Natural killer cell (primary cell): Measurements from ENCODE around the gene AXDND1. TPM values are rescaled to one million over a fixed set of nuclear protein-coding genes. Genes with fewer than 3 reads are reported as not detected.
"Not testable (repeated sequence)": the region's sequence is repeated elsewhere in the genome, so short reads cannot be mapped to it uniquely, and the experiment has no call there.

Source experiments
- ATAC-seq, 3 donors: fragments of 150-1000 bp in 2 of 3; fragments of 200-7000 bp in 1 of 3; cut with Tn5 transposase; 1 replicate in 1 of 3; 2 replicates in 2 of 3; pipeline ENCODE4 v1.10.0; 2021; ENCODE audit warnings: mild to moderate bottlenecking in 2 of 3, moderate library complexity in 2 of 3
- DNase-seq, 2 donors: peaks; one replicate each; pipeline versions ENCODE4 v3.0.0 to v3.0.0-alpha.2; 2013 to 2021; ENCODE audit warnings: mixed read lengths in 1 of 2
- H3K27ac ChIP-seq: one replicate; pipeline ENCODE4 v1.5.1; 2013; ENCODE audit warnings: mild to moderate bottlenecking, low read length
- H3K27me3 ChIP-seq: one replicate; pipeline ENCODE4 v1.6.1; 2013; ENCODE audit warnings: low read length; ENCODE audit not compliant: control insufficient read depth, insufficient read depth
- H3K36me3 ChIP-seq: one replicate; pipeline ENCODE4 v1.6.1; 2013; ENCODE audit warnings: low read length; ENCODE audit not compliant: control insufficient read depth, insufficient read depth
- H3K4me1 ChIP-seq: one replicate; pipeline ENCODE4 v1.6.1; 2013; ENCODE audit warnings: low read length; ENCODE audit not compliant: control insufficient read depth, insufficient read depth
- H3K4me3 ChIP-seq: one replicate; pipeline ENCODE4 v1.5.1; 2013; ENCODE audit warnings: low read length
- H3K9me3 ChIP-seq: one replicate; pipeline ENCODE4 v1.6.1; 2013; ENCODE audit warnings: low read length; ENCODE audit not compliant: control insufficient read depth, insufficient read depth
- H3K27ac Mint-ChIP-seq, 2 donors: one replicate each; pipeline ENCODE4 v1.8.0; 2022; ENCODE audit warnings: mild to moderate bottlenecking in 2 of 2, mixed read lengths in 2 of 2, moderate library complexity in 1 of 2
- H3K27me3 Mint-ChIP-seq, 2 donors: one replicate each; pipeline ENCODE4 v1.8.0; 2022; ENCODE audit warnings: low read depth in 2 of 2, mixed read lengths in 2 of 2
- H3K36me3 Mint-ChIP-seq: one replicate; pipeline ENCODE4 v1.8.0; 2022; ENCODE audit warnings: mixed read lengths
- H3K4me1 Mint-ChIP-seq, 2 donors: one replicate each; pipeline ENCODE4 v1.8.0; 2022; ENCODE audit warnings: mixed read lengths in 2 of 2
- H3K4me3 Mint-ChIP-seq: one replicate; pipeline ENCODE4 v1.8.0; 2022; ENCODE audit warnings: mild to moderate bottlenecking, moderate library complexity, mixed read lengths
- H3K9me3 Mint-ChIP-seq, 2 donors: one replicate each; pipeline ENCODE4 v1.8.0; 2022; ENCODE audit warnings: mixed read lengths in 2 of 2
- WGBS: methylation state at CpG from one replicate; pipeline ENCODE4 v1.1.7; 2013; ENCODE audit warnings: missing lambda C conversion rate; ENCODE audit not compliant: insufficient coverage; 5-methylcytosine and 5-hydroxymethylcytosine counted together
- intact Hi-C: fragments of 100-400 bp; cut with micrococcal nuclease; formaldehyde crosslinking; loops from one replicate; pipeline ENCODE4 v1.14.2; 2022
- total RNA-seq, 4 donors: library from RNA; stranded (reverse); fragments of 120-200 nt in 1 of 4; gene quantifications; one replicate each; pipeline versions ENCODE4 v1.2.3 to v1.2.4, GENCODE V29; 2013 to 2022
- TF ChIP-seq, protein P1 (sequence below): fragments of 200-600 bp; IDR thresholded peaks from one replicate; pipeline ENCODE4 v1.8.0; 2022; ENCODE audit warnings: antibody characterized with exemption

AXDND1 gene
- total RNA-seq, 3 donors from 2014 or later (not counting 1 experiment from before 2014, with no cell fraction given), result 0.78 to 2.0 (median 1.7) TPM

DNA sequence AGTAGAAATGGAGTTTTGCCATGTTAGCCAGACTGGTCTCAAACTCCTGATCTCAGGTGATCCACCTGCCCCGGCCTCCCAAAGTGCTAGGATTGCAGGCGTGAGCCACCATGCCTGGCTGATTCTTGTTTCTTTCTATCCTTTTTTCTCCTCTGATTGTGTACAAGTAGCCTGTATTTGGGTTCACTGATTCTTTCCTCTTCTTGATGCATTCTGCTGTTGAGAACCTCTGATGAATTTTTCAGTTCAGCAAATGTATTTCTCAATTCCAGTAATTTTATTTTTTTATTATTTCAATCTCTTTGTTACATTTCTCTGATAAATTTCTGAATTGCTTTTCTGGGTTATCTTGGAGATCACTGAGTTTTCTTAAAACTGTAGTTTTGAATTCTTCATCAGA is 58.8 kb downstream of the AXDND1 start:
- Histone ChIP-seq H3K9me3 (peaks cover 6% of the 10 kb centered on the region), H3K27ac (no peak overlapping the region), H3K4me3 (no peak overlapping the region), H3K27me3 (no peaks in the 10 kb centered on the region), H3K4me1 (no peaks in the 10 kb centered on the region), H3K36me3 (no peaks in the 10 kb centered on the region)
- ATAC-seq, result no peak
- no peak overlapping the region for H3K4me3 Mint-ChIP-seq
- DNase-seq, result no peak
- peaks cover 8% of the 10 kb centered on the region for H3K36me3 Mint-ChIP-seq
- H3K9me3 Mint-ChIP-seq, result peaks cover 4 to 11% of the 10 kb centered on the region in 2 donors
- H3K4me1 Mint-ChIP-seq, result no peaks in the 10 kb centered on the region
- no peaks in the 10 kb centered on the region for H3K27me3 Mint-ChIP-seq
- intact Hi-C loops, result no loop called here
- 94% methylated on average over 2 of the region's 2 CpGs for WGBS
- TF ChIP-seq, protein P1, sequence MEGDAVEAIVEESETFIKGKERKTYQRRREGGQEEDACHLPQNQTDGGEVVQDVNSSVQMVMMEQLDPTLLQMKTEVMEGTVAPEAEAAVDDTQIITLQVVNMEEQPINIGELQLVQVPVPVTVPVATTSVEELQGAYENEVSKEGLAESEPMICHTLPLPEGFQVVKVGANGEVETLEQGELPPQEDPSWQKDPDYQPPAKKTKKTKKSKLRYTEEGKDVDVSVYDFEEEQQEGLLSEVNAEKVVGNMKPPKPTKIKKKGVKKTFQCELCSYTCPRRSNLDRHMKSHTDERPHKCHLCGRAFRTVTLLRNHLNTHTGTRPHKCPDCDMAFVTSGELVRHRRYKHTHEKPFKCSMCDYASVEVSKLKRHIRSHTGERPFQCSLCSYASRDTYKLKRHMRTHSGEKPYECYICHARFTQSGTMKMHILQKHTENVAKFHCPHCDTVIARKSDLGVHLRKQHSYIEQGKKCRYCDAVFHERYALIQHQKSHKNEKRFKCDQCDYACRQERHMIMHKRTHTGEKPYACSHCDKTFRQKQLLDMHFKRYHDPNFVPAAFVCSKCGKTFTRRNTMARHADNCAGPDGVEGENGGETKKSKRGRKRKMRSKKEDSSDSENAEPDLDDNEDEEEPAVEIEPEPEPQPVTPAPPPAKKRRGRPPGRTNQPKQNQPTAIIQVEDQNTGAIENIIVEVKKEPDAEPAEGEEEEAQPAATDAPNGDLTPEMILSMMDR, result no peak
- no peak overlapping the region for H3K27ac Mint-ChIP-seq

DNA sequence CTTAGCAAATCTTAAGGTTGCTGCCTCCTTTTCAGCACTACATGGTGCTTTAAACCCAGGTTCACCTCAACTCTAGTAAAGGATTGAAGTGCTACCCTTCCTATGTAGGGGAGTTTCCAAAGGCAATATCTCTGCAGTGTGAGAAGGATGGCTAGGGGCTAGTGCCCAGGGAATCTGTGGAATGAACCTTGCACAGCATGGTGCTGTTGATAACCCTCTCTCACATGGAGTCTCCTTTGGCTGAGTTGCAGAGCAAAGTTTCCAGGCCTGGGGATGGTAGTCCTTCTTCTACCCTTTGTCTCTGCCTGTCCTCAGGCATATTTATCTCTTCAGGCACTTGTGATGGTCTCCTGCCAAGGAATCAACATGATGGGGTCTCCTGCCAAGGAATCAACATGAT is 59.4 kb downstream of the AXDND1 start:
- Histone ChIP-seq H3K4me1 (no peaks in the 10 kb centered on the region), H3K27me3 (no peaks in the 10 kb centered on the region), H3K9me3 (peaks cover 6% of the 10 kb centered on the region), H3K36me3 (no peaks in the 10 kb centered on the region), H3K27ac (no peak overlapping the region), H3K4me3 (no peak overlapping the region)
- no peak overlapping the region for H3K4me3 Mint-ChIP-seq
- no peaks in the 10 kb centered on the region for H3K27me3 Mint-ChIP-seq
- no peaks in the 10 kb centered on the region for H3K4me1 Mint-ChIP-seq
- intact Hi-C loops, result no loop called here
- ATAC-seq, result no peak
- H3K9me3 Mint-ChIP-seq, result peaks cover 4 to 11% of the 10 kb centered on the region in 2 donors
- DNase-seq, result no peak
- H3K36me3 Mint-ChIP-seq, result peaks cover 8% of the 10 kb centered on the region
- TF ChIP-seq, protein P1, result no peak
- no peak overlapping the region for H3K27ac Mint-ChIP-seq

DNA sequence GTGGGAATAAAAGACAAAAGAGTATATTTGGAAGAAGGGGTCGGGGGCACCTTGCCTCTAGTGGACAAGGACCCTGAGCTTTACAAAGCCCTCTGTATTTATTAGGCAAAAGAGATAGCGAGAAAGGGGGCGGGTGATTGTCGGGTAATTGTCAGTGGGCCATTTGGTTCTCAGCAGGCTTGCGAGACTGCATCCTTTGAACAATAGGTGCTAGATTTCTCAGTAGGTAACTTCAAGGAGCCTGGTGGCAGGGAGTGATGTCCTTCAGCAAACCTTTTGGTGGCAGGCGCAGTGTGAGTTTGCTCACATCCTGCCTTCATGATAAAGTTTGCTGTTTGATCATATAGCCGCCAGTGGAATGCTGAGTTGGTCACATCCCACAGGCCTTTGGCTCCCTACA is 71.4 kb downstream of the AXDND1 start:
- intact Hi-C loops, result no loop called here
- no peaks in the 10 kb centered on the region for H3K9me3 ChIP-seq
- no peak overlapping the region for H3K27ac Mint-ChIP-seq

GRCh38 chr1:179439646-179440045 is 73.9 kb downstream of the AXDND1 start:
- H3K27ac Mint-ChIP-seq, H3K9me3 ChIP-seq, H3K9me3 Mint-ChIP-seq, H3K27me3 Mint-ChIP-seq, H3K4me1 ChIP-seq, H3K36me3 ChIP-seq, H3K27ac ChIP-seq, H3K27me3 ChIP-seq, ATAC-seq, H3K4me3 Mint-ChIP-seq, H3K4me3 ChIP-seq, DNase-seq, H3K36me3 Mint-ChIP-seq, H3K4me1 Mint-ChIP-seq, intact Hi-C loops: not testable (repeated sequence)
- 81% methylated on average over 9 of the region's 9 CpGs for WGBS

More for the DNA sequence above, 71.4 kb downstream of the AXDND1 start:
- no peak for ATAC-seq
- Mint-ChIP-seq H3K9me3 (peaks cover 0 to 6% of the 10 kb centered on the region in 2 donors), H3K36me3 (no peaks in the 10 kb centered on the region), H3K27me3 (peaks cover 7 to 21% of the 10 kb centered on the region in 2 donors), H3K4me3 (no peak overlapping the region), H3K4me1 (no peaks in the 10 kb centered on the region)
- WGBS, result 72% methylated on average over 6 of the region's 7 CpGs
- Histone ChIP-seq H3K27ac (no peak overlapping the region), H3K36me3 (no peaks in the 10 kb centered on the region), H3K4me1 (no peaks in the 10 kb centered on the region), H3K27me3 (no peaks in the 10 kb centered on the region), H3K4me3 (no peak overlapping the region)
- DNase-seq, result no peak
- TF ChIP-seq, protein P1, result no peak

DNA sequence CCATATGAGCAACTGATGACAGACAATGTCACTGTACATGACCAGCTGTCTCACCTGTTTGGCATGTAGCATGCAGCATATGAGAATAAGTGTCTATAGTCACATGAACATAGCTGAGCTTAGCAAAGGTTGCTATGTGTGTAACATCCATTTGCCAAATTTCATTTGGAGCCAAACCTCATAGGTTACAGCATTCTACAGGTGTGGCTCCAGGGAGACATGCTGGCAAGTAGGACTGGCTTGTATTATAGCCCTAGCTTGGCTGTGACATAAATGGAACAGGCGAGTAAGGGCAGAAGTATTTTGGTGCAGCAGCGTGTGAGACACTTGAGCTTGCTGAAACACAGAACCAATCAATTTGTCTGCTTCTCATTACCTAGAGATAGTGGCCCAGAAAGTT is 74.5 kb downstream of the AXDND1 start:
- H3K27ac ChIP-seq, H3K36me3 ChIP-seq, H3K36me3 Mint-ChIP-seq, H3K9me3 Mint-ChIP-seq, ATAC-seq, intact Hi-C loops, H3K4me3 ChIP-seq, H3K4me1 Mint-ChIP-seq, H3K4me1 ChIP-seq, H3K9me3 ChIP-seq, H3K27ac Mint-ChIP-seq, H3K27me3 Mint-ChIP-seq, DNase-seq, H3K27me3 ChIP-seq, H3K4me3 Mint-ChIP-seq: not testable (repeated sequence)
- 94% methylated on average over 2 of the region's 2 CpGs for WGBS
